NB4 (cell line): ENCODE results near the gene BCAR3.

Source experiments
- DNase-seq: peaks from one replicate; pipeline ENCODE4 v3.0.0; 2010; ENCODE audit warnings: low read depth
- H3K4me3 ChIP-seq: one replicate; pipeline ENCODE4 v1.5.1; 2011; ENCODE audit warnings: mild to moderate bottlenecking, low read depth, low read length, moderate library complexity
- CTCF ChIP-seq: IDR thresholded peaks from one replicate; pipeline ENCODE4 v1.5.1; 2012; ENCODE audit warnings: low read depth, low read length
- MAX ChIP-seq: IDR thresholded peaks from 2 replicates; pipeline ENCODE4 v1.6.1; 2011; ENCODE audit warnings: low read depth, low read length
- MYC ChIP-seq: IDR thresholded peaks from 2 replicates; pipeline ENCODE4 v1.6.1; 2011; ENCODE audit warnings: low read depth, low read length
- POLR2A ChIP-seq: IDR thresholded peaks from 2 replicates; pipeline ENCODE4 v1.6.1; 2011; ENCODE audit warnings: mild to moderate bottlenecking; ENCODE audit not compliant: insufficient read length; ENCODE audit errors: extremely low read depth

BCAR3 gene

GRCh38 chr1:93635614-93636543, 45.8 kb downstream of the BCAR3 start:
- no peak overlapping the region for H3K4me3 ChIP-seq
- no peak for DNase-seq
- TF ChIP-seq MAX (no peak), CTCF (no peak), MYC (no peak), POLR2A (no peak)

- TF ChIP-seq CTCF (no peak), MYC (no peak), POLR2A (no peak), MAX (no peak)
- DNase-seq: no peak
- H3K4me3 ChIP-seq: no peak overlapping the region
Observed at GRCh38 chr1:93633313-93633712, 48.3 kb downstream of the BCAR3 start.

- TF ChIP-seq POLR2A (no peak), MAX (no peak), MYC (no peak), CTCF (no peak)
- H3K4me3 ChIP-seq: no peak overlapping the region
- peak; percentile 35 for DNase-seq
Observed at GRCh38 chr1:93631626-93632365, 49.8 kb downstream of the BCAR3 start.

- TF ChIP-seq MAX (no peak), POLR2A (no peak), MYC (no peak), CTCF (no peak)
Observed at GRCh38 chr1:93630168-93630567, 51.5 kb downstream of the BCAR3 start.

GRCh38 chr1:93629101-93630059, 52.3 kb downstream of the BCAR3 start:
- TF ChIP-seq MYC (no peak), CTCF (peak; percentile 56)
- H3K4me3 ChIP-seq: no peak overlapping the region
- peak; percentile 70 for DNase-seq

More at GRCh38 chr1:93630168-93630567, 51.5 kb downstream of the BCAR3 start:
- no peak overlapping the region for H3K4me3 ChIP-seq
- no peak for DNase-seq
